ENCODE data around the gene CAMK1G.

DNA sequence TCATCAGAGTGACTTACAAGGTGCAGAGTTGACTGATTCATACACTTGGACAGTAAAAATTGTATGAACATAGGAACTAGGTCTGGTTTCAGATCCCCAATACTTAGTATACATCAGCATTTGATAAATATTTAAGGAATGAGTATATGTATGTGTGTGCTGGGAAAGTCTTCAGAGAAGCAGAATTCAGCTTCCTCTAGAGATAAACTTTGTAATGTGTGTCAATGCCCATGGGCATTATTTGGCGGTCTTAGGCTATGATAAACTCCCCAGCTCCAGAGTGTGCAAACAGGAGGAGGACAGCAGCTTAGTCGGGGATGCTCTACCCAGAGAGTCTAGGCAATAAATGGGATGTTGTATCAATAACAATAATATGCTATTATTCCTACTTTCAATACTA lies 2.9 kb upstream of the CAMK1G start:
- TF ChIP-seq POLR2AphosphoS5 (IDR thresholded peaks at IDR 0.05; ENCODE audit: low read depth, low read length) (no peak), TAF1 (IDR thresholded peaks at IDR 0.05; ENCODE audit: borderline replicate concordance, low read depth, low read length) (no peak), POLR2A (IDR thresholded peaks at IDR 0.05; ENCODE audit: low read depth, low read length) (no peak)
